SH-SY5Y (cell line): ENCODE data around the gene TELO2.

ENCODE experiments used
- GATA2 ChIP-seq: IDR thresholded peaks from 2 replicates; pipeline ENCODE4 v1.6.1; 2011; ENCODE audit warnings: mild to moderate bottlenecking, low read depth, low read length
- GATA3 ChIP-seq: IDR thresholded peaks from 2 replicates; pipeline ENCODE4 v1.6.1; 2011; ENCODE audit warnings: low read depth, mild to moderate bottlenecking, low read length, moderate library complexity

DNA sequence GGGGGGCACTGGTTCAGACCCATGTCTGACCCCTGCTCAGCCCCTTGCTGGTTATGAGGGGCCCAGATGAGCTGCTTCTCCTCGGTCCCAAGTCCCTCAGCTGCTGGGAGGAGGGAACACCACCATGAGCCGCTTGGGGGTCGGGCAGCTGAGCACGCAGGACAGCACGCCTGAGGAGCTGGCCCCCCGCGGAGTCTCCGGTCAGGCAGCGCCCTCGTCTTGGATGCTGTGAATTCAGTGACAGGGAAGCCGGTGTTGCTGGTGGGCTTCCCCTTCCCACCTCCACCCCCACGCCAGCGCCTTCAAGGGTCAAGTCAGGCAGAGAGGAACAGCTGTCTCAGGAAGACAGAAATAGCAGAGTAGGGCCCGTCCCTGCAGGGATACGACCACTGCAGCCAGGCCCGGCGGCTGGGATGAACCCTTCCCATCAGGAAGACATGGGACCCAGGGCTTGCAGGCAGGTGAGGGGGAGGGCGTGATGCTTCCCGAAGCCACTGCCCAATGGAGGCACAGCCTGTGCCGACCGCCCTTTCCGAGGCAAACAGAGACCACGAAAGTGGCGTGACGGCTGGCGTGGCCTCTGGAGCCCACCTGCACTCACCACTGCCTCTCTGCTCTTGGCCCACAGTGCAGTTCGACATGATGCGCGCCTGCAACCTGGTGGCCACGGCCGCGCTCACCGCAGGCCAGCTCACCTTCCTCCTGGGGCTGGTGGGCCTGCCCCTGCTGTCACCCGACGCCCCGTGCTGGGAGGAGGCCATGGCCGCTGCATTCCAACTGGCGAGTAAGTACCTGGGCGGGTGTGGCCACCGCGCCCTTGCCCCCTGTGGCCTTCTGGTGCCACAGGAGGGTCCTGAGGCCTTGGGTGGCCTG, 48.4 kb downstream of the TELO2 start:
- TF ChIP-seq GATA2 (no peak), GATA3 (no peak)
